Loucy (cell line): ENCODE data around the gene RAET1G.

Source experiments
- EZH2phosphoT487 ChIP-seq: fragments of 200-600 bp; IDR thresholded peaks from 2 replicates; pipeline ENCODE4 v1.6.1; 2018; ENCODE audit warnings: antibody characterized with exemption, mild to moderate bottlenecking, moderate library complexity, borderline replicate concordance
- TF ChIP-seq, protein P1 (sequence below): fragments of 200-600 bp; sonication (generic); conservative IDR thresholded peaks from 2 replicates; pipeline ENCODE4 v1.5.1; 2014; ENCODE audit warnings: mild to moderate bottlenecking, antibody characterized with exemption, low read length

DNA sequence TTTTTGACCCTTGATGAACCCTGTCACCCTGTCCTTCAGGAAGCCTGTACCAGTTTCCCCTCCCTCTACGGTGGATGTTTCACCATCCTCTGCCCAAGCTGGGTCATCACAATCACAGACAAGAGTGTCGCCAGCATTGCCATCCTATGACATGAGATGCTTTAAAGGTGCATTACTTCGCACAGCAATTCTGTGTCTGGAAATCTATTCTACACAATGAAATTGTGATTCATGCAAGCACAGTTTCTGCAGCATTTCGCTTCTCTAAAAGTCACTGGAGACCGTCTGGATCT lies 16.4 kb upstream of the RAET1G start:
- TF ChIP-seq, protein P1, sequence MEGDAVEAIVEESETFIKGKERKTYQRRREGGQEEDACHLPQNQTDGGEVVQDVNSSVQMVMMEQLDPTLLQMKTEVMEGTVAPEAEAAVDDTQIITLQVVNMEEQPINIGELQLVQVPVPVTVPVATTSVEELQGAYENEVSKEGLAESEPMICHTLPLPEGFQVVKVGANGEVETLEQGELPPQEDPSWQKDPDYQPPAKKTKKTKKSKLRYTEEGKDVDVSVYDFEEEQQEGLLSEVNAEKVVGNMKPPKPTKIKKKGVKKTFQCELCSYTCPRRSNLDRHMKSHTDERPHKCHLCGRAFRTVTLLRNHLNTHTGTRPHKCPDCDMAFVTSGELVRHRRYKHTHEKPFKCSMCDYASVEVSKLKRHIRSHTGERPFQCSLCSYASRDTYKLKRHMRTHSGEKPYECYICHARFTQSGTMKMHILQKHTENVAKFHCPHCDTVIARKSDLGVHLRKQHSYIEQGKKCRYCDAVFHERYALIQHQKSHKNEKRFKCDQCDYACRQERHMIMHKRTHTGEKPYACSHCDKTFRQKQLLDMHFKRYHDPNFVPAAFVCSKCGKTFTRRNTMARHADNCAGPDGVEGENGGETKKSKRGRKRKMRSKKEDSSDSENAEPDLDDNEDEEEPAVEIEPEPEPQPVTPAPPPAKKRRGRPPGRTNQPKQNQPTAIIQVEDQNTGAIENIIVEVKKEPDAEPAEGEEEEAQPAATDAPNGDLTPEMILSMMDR, result no peak
- TF ChIP-seq EZH2phosphoT487, result no peak
